Tibial nerve (tissue), 4 donors: ENCODE measurements around the gene YBX2. TPM values are rescaled to one million over a fixed set of nuclear protein-coding genes. Genes with fewer than 3 reads are reported as not detected.
A peak's percentile ranks its signal among the peaks of the same experiment; 100 is the strongest.

Experiments
- DNase-seq, 2 donors: peaks; one replicate each; pipeline ENCODE4 v3.0.0-alpha.2; 2019; ENCODE audit warnings: low spot score in 2 of 2
- H3K27ac ChIP-seq, 4 donors: fragments of 200-600 bp; sonication (generic) in 3 of 4; one replicate each; pipeline ENCODE4 v1.5.1; 2017 to 2019; ENCODE audit warnings: mild to moderate bottlenecking in 1 of 4
- H3K27me3 ChIP-seq, 2 donors: fragments of 200-600 bp; sonication (generic) in 1 of 2; one replicate each; pipeline versions ENCODE4 v1.5.1 to v1.6.0; 2017 to 2019
- H3K36me3 ChIP-seq, 3 donors: fragments of 200-600 bp; sonication (generic); one replicate each; pipeline ENCODE4 v1.5.1; 2018 to 2019
- H3K4me1 ChIP-seq, 4 donors: fragments of 200-600 bp; sonication (generic) in 3 of 4; one replicate each; pipeline ENCODE4 v1.5.1; 2017 to 2019
- H3K4me3 ChIP-seq, 4 donors: fragments of 200-600 bp; sonication (generic) in 3 of 4; one replicate each; pipeline ENCODE4 v1.5.1; 2017 to 2019; ENCODE audit warnings: mild to moderate bottlenecking in 1 of 4, moderate library complexity in 1 of 4
- H3K9me3 ChIP-seq, 4 donors: fragments of 200-600 bp; sonication (generic) in 3 of 4; one replicate each; pipeline ENCODE4 v1.5.1; 2017 to 2019
- CTCF ChIP-seq, 5 experiments: fragments of 200-600 bp in 3 of 5; fragments of 450-650 bp in 2 of 5; sonication (generic) in 3 of 5; IDR thresholded peaks; one replicate each; pipeline ENCODE4 v1.5.1; 2016 to 2019; ENCODE audit warnings: antibody characterized with exemption in 5 of 5, mild to moderate bottlenecking in 3 of 5, moderate library complexity in 2 of 5
- EP300 ChIP-seq, 2 donors: sonication (generic); formaldehyde crosslinking; IDR thresholded peaks; one replicate each; pipeline ENCODE4 v1.6.1; 2017; ENCODE audit warnings: antibody characterized with exemption in 2 of 2, mild to moderate bottlenecking in 1 of 2
- POLR2A ChIP-seq, 2 donors: fragments of 450-650 bp; IDR thresholded peaks; one replicate each; pipeline ENCODE4 v1.6.1; 2017; ENCODE audit warnings: antibody characterized with exemption in 2 of 2, mild to moderate bottlenecking in 2 of 2, moderate library complexity in 2 of 2
- WGBS, 2 donors: methylation state at CpG; one replicate each; pipeline ENCODE4 v1.1.5; 2018; 5-methylcytosine and 5-hydroxymethylcytosine counted together
- total RNA-seq, 4 donors: library from RNA; depleted of rRNA; stranded (reverse); fragments of >200 nt; gene quantifications; one replicate each; pipeline ENCODE4 v1.1.0, GENCODE V29; 2016

The YBX2 gene
- total RNA-seq, 4 donors from 2014 or later, result under 0.01 to 2.1 (median 0.52) TPM

GRCh38 chr17:7324438-7324779 lies 30.0 kb upstream of the YBX2 start:
- H3K27ac ChIP-seq, result no peak overlapping the region
- H3K36me3 ChIP-seq, result peaks cover 7 to 78% (median 23%) of the 10 kb centered on the region in 3 donors
- H3K4me1 ChIP-seq, result peaks cover 0 to 20% (median 12%) of the 10 kb centered on the region in 4 donors
- DNase-seq, result no peak
- no peak overlapping the region for H3K4me3 ChIP-seq
- TF ChIP-seq POLR2A (IDR thresholded peaks at IDR 0.05) (no peak), EP300 (IDR thresholded peaks at IDR 0.05) (no peak), CTCF (IDR thresholded peaks at IDR 0.05) (no peak)
- no peaks in the 10 kb centered on the region for H3K9me3 ChIP-seq
- WGBS, 2 donors, result 79 to 97% methylated on average over 3 of the region's 3 CpGs
- no peaks in the 10 kb centered on the region for H3K27me3 ChIP-seq

DNA sequence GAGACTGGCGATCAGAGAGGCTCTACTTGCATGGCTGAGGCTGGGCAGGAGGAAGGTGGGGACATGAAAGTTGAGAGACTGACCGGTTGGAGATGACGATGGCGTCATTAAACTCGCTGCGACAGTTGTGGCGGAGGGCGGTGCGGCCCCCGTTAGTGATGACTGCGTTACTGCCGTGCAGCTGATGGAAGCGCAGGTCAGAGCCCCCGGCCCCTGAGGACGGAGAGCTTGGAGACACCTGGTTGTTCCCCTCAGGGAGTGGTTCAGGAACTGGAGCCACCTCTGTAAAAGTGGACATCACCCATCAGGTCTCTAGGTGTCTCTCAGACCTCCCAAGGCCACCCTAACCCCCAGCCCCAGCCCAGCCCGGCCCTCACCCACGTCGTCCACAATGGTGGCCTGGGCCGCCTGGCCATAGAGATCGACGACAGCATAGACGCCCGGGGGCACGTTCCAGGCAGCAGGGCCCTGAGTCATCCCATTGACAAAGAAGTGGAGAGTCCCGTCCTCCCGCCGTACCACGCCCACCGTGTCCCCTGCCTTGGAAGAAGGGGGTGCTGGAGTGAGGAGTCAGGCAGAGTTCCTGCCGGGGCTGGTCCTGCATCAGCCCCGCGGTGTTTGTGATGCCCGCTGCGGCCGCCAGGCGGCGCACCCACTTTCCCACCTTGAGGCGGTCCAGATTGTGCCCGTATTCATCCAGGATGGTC lies 29.4 kb upstream of the YBX2 start:
- Histone ChIP-seq H3K36me3 (peaks cover 7 to 83% (median 25%) of the 10 kb centered on the region in 3 donors), H3K4me1 (peaks cover 0 to 20% (median 11%) of the 10 kb centered on the region in 4 donors), H3K4me3 (no peak overlapping the region), H3K27me3 (no peaks in the 10 kb centered on the region), H3K9me3 (no peaks in the 10 kb centered on the region), H3K27ac (no peak overlapping the region)
- 61 to 63% methylated on average over 25 to 39 of the region's 39 CpGs for WGBS, 2 donors
- peak in 1 of 2 donors; percentile 41 for DNase-seq
- TF ChIP-seq POLR2A (IDR thresholded peaks at IDR 0.05), result no peak
- peak; percentile 66 to 88 (median 75) for TF ChIP-seq CTCF (IDR thresholded peaks at IDR 0.05)
- no peak for TF ChIP-seq EP300 (IDR thresholded peaks at IDR 0.05)

- DNase-seq, result no peak
- no peaks in the 10 kb centered on the region for H3K9me3 ChIP-seq
- TF ChIP-seq POLR2A (IDR thresholded peaks at IDR 0.05) (no peak), CTCF (IDR thresholded peaks at IDR 0.05) (no peak), EP300 (IDR thresholded peaks at IDR 0.05) (no peak)
- peaks cover 7 to 95% (median 31%) of the 10 kb centered on the region in 3 donors for H3K36me3 ChIP-seq
- no peak overlapping the region for H3K4me3 ChIP-seq
- H3K4me1 ChIP-seq, result peaks cover 0 to 10% (median under 1%) of the 10 kb centered on the region in 4 donors
- WGBS, 2 donors, result 91 to 94% methylated on average over 22 of the region's 22 CpGs
- H3K27ac ChIP-seq, result no peak overlapping the region
- no peaks in the 10 kb centered on the region for H3K27me3 ChIP-seq
Observed at GRCh38 chr17:7322520-7323194, 28.2 kb upstream of the YBX2 start.

GRCh38 chr17:7321466-7321865 lies 27.0 kb upstream of the YBX2 start:
- Histone ChIP-seq H3K4me3 (no peak overlapping the region), H3K9me3 (no peaks in the 10 kb centered on the region), H3K27ac (no peak overlapping the region), H3K4me1 (peaks cover 0 to under 1% (median 0%) of the 10 kb centered on the region in 4 donors), H3K27me3 (no peaks in the 10 kb centered on the region), H3K36me3 (peaks cover 7 to 100% (median 31%) of the 10 kb centered on the region in 3 donors)
- no peak for TF ChIP-seq POLR2A (IDR thresholded peaks at IDR 0.05)
- no peak for TF ChIP-seq CTCF (IDR thresholded peaks at IDR 0.05)
- TF ChIP-seq EP300 (IDR thresholded peaks at IDR 0.05), result no peak
- DNase-seq, result no peak
- 92% methylated on average over 14 to 15 of the region's 15 CpGs for WGBS, 2 donors
